A549 treated with GW870086 at 1 μM for 4 hours (cell line): ENCODE data around the gene GPN3. TPM values are rescaled to one million over a fixed set of nuclear protein-coding genes. Genes with fewer than 3 reads are reported as not detected.

Experiments used
- total RNA-seq: library from RNA; stranded (reverse); fragments of 200-300 nt; extraction: Qiagen RNA extraction; gene quantifications from 5 replicates; pipeline ENCODE4 v1.2.3, GENCODE V29; 2022; ENCODE audit warnings: low read depth

The GPN3 gene
- total RNA-seq = 26.3 to 37.5 TPM (median 32.1 TPM) in 5 replicates

GRCh38 chr12:110468214-110469048, at the start of gene GPN3, which contains the start of gene FAM216A:
Gene GPN3 (minus strand): TSS chr12:110468257. CDS start chr12:110468203, 54 bp downstream.
Gene FAM216A (plus strand): TSS chr12:110468845. CDS start chr12:110468876, 31 bp downstream.

GRCh38 chr12:110501752-110502738, 34.0 kb upstream of the GPN3 start, which contains the start of the genes RAD9B and VPS29:
Gene RAD9B (plus strand): TSS chr12:110502331. CDS start chr12:110502338, 7 bp downstream.
Gene VPS29 (minus strand): TSS chr12:110502111. CDS start chr12:110502051, 60 bp downstream.

GRCh38 chr12:110449799-110450497, 18.1 kb downstream of the GPN3 start, which contains the start of gene ARPC3:
Gene ARPC3 (minus strand): TSS chr12:110450337. CDS start chr12:110450260, 77 bp downstream.

DNA sequence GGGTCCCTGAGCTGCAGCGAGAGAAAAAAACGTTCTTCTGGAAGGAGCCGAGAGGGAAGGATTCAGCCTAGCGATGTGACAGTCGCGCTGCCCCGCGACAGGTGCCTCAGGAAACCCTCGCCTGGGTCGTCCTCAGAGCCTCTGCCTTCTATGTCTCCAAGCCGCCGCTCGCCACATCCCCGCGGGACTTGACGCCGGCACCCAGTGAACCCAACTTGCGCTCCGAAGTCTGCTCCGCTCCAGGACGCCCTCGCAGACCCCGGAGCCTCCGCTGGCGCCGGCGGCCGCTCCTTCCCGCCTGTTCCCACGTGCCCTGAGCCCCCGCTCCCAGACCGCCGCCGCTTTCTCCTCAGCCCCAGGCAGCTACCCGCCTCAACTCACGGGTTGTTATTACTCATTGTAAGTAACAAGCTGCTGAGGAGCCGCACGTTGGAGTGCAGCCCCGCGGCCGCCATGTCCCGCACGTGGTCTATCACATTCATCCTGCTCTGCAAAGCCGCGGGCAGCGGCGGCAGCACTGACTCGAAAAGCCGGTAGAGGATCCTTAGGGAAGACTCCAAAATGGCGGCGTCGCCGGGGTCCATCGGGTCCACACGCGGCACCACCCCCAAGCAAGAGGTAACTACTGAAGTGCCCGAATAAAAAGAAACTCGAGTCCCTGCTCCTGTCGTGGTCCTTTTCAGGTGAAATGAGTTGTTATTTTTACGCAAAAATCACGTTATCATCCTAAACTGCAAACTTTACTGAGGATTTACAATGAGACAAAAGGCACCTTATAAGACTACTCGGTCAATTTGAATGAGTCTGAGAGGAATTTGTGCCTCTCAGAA, 64.7 kb downstream of the GPN3 start, which contains the start of gene ANAPC7:
ANAPC7 (minus strand) TSS at position 563 of the 830 bp plus-strand sequence; CDS start at position 482, 81 bp downstream.

Other genes starting within 250 kb of the GPN3 start
- 259 to 341 TPM (median 315 TPM) in 5 replicates for gene ATP2A2, start 187.0 kb downstream of the GPN3 start, total RNA-seq
- gene ANAPC7, start 64.5 kb downstream of the GPN3 start, total RNA-seq = 51.1 to 58.2 TPM (median 53.2 TPM) in 5 replicates
- 459 to 773 TPM (median 466 TPM) in 5 replicates for gene ARPC3, start 17.9 kb downstream of the GPN3 start, total RNA-seq
- 17.3 to 20.6 TPM (median 18.0 TPM) in 5 replicates for gene FAM216A, start 588 bp upstream of the GPN3 start, total RNA-seq
- 129 to 161 TPM (median 154 TPM) in 5 replicates for gene VPS29, start 33.9 kb upstream of the GPN3 start, total RNA-seq
- 0.09 to 0.61 TPM (median 0.29 TPM) in 5 replicates for gene RAD9B, start 34.1 kb upstream of the GPN3 start, total RNA-seq
- 17.3 to 26.1 TPM (median 25.1 TPM) in 5 replicates for gene PPTC7, start 115.1 kb upstream of the GPN3 start, total RNA-seq
- gene TCTN1, start 145.9 kb upstream of the GPN3 start, total RNA-seq = 26.0 to 35.5 TPM (median 30.0 TPM) in 5 replicates
- gene HVCN1, start 220.9 kb upstream of the GPN3 start, total RNA-seq = 0.43 to 0.92 TPM (median 0.59 TPM) in 5 replicates